Keratinocyte (primary cell): ENCODE results near the gene GGA2. TPM values are rescaled to one million over a fixed set of nuclear protein-coding genes. Genes with fewer than 3 reads are reported as not detected.
A peak's percentile ranks its signal among the peaks of the same experiment; 100 is the strongest.

ENCODE experiments used
- DNase-seq: peaks from one replicate; pipeline ENCODE4 v3.0.0-alpha.2; 2011; ENCODE audit warnings: low read depth, missing footprints, low spot score
- FAIRE-seq: peaks from 2 replicates; lab custom pipeline; 2011; peaks lifted over from hg19 to GRCh38; lab: Jason Lieb, UNC
- H2AFZ ChIP-seq: 2 replicates; pipeline ENCODE4 v1.6.0; 2012; ENCODE audit warnings: low read length, control low read depth, inconsistent platforms; ENCODE audit not compliant: control insufficient read depth
- H3K27ac ChIP-seq: 2 replicates; pipeline ENCODE4 v1.5.1; 2011; ENCODE audit warnings: low read length; ENCODE audit not compliant: control insufficient read depth, insufficient read depth
- H3K27me3 ChIP-seq: 3 replicates; pipeline ENCODE4 v1.6.0; 2011; ENCODE audit warnings: low read length; ENCODE audit not compliant: control insufficient read depth, insufficient read depth; ENCODE audit errors: extremely low read depth
- H3K36me3 ChIP-seq, 2 experiments: 2 replicates in 1 of 2; 3 replicates in 1 of 2; pipeline ENCODE4 v1.5.1; 2011; ENCODE audit warnings: low read length in 2 of 2, mild to moderate bottlenecking in 1 of 2; ENCODE audit not compliant: control insufficient read depth in 2 of 2, insufficient read depth in 2 of 2; ENCODE audit errors: extremely low read depth in 1 of 2
- H3K4me1 ChIP-seq: 3 replicates; pipeline ENCODE4 v1.5.1; 2011; ENCODE audit warnings: low read length; ENCODE audit not compliant: control insufficient read depth, insufficient read depth; ENCODE audit errors: extremely low read depth
- H3K4me2 ChIP-seq: 3 replicates; pipeline ENCODE4 v1.6.0; 2011; ENCODE audit warnings: low read depth, low read length; ENCODE audit not compliant: control insufficient read depth, insufficient read depth; ENCODE audit errors: extremely low read depth
- H3K4me3 ChIP-seq, 3 experiments: fragments of 200-600 bp in 1 of 3; sonication (generic) in 1 of 3; 2 replicates in 2 of 3; 3 replicates in 1 of 3; pipeline ENCODE4 v1.5.1; 2011 to 2016; ENCODE audit warnings: low read length in 3 of 3, mild to moderate bottlenecking in 3 of 3, control low read depth in 2 of 3, inconsistent platforms in 1 of 3, low read depth in 1 of 3, mixed read lengths in 1 of 3, mixed run types in 1 of 3, moderate library complexity in 1 of 3; ENCODE audit not compliant: control insufficient read depth in 2 of 3, insufficient read depth in 2 of 3; ENCODE audit errors: extremely low read depth in 1 of 3
- H3K79me2 ChIP-seq: 2 replicates; pipeline ENCODE4 v1.6.0; 2012; ENCODE audit warnings: low read length; ENCODE audit not compliant: control insufficient read depth, insufficient read depth
- H3K9ac ChIP-seq: 3 replicates; pipeline ENCODE4 v1.6.0; 2011; ENCODE audit warnings: low read length; ENCODE audit not compliant: control insufficient read depth, insufficient read depth; ENCODE audit errors: extremely low read depth
- H3K9me1 ChIP-seq: 3 replicates; pipeline ENCODE4 v1.6.0; 2011; ENCODE audit warnings: low read length; ENCODE audit not compliant: control insufficient read depth, insufficient read depth; ENCODE audit errors: extremely low read depth
- H3K9me3 ChIP-seq: 2 replicates; pipeline ENCODE4 v1.5.1; 2012; ENCODE audit warnings: low read depth, low read length; ENCODE audit not compliant: control insufficient read depth
- H4K20me1 ChIP-seq: 3 replicates; pipeline ENCODE4 v1.6.0; 2011; ENCODE audit warnings: low read length; ENCODE audit not compliant: control insufficient read depth, insufficient read depth; ENCODE audit errors: extremely low read depth
- CTCF ChIP-seq, 3 experiments: IDR thresholded peaks in 1 of 3; conservative IDR thresholded peaks in 1 of 3; optimal IDR thresholded peaks in 1 of 3; 2 replicates in 2 of 3; 3 replicates in 1 of 3; pipeline versions ENCODE3 to v1.5.1; 2011; ENCODE audit warnings: low read length in 3 of 3, mild to moderate bottlenecking in 3 of 3, moderate library complexity in 2 of 3, control low read depth in 1 of 3, inconsistent platforms in 1 of 3; ENCODE audit not compliant: insufficient read depth in 2 of 3; ENCODE audit errors: extremely low read depth in 1 of 3
- EZH2 ChIP-seq: IDR thresholded peaks from one replicate; pipeline ENCODE4 v1.6.1; 2012; ENCODE audit warnings: inconsistent platforms, mild to moderate bottlenecking, low read length, moderate library complexity
- dilution Hi-C: fragments of 300-500 bp; cut with MboI; formaldehyde crosslinking; loops from one replicate; pipeline ENCODE4 v1.7.0; 2020; ENCODE audit warnings: low sequenced_read_pairs; ENCODE audit not compliant: extremely low pct_ligation_motif_present
- polyA plus RNA-seq, 5 experiments: library from polyadenylated mRNA; depleted of rRNA in 3 of 5; stranded (reverse) in 3 of 5; stranded (forward) in 1 of 5; unstranded in 1 of 5; fragments of >200 nt; gene quantifications; 1 replicate in 1 of 5; 2 replicates in 3 of 5; 3 replicates in 1 of 5; pipeline versions ENCODE4 v1.2.1 to v1.2.3, GENCODE V29; 2011 to 2012; ENCODE audit warnings: missing spikeins in 2 of 5, low read depth in 1 of 5, low replicate concordance in 1 of 5

GGA2 gene
- polyA plus RNA-seq, 1 donor (not counting 4 experiments of a cell fraction or from before 2014, with no cell fraction given): 54.1 TPM

- H3K9me3 ChIP-seq: no peaks in the 10 kb centered on the region
- no peaks in the 10 kb centered on the region for H4K20me1 ChIP-seq
- peaks cover 16 to 22% of the 10 kb centered on the region in 2 experiments for H3K36me3 ChIP-seq
- dilution Hi-C loops: no loop called here
- H3K9ac ChIP-seq: peak within 1 kb of the TSS; percentile 89
- peak within 1 kb of the TSS; percentile 75 for H2AFZ ChIP-seq
- peak within 1 kb of the TSS; percentile 76 to 97 (median 95) for H3K4me3 ChIP-seq
- H3K27ac ChIP-seq: peak within 1 kb of the TSS; percentile 92
- no peaks in the 10 kb centered on the region for H3K27me3 ChIP-seq
- H3K9me1 ChIP-seq: no peaks in the 10 kb centered on the region
- FAIRE-seq: peak; percentile 23
- H3K79me2 ChIP-seq: peaks cover 40% of the 10 kb centered on the region
- peaks cover 7% of the 10 kb centered on the region for H3K4me1 ChIP-seq
- DNase-seq: peak; percentile 87
- TF ChIP-seq CTCF (optimal IDR thresholded peaks at IDR 0.05 in 1 of 3, IDR thresholded peaks at IDR 0.05 in 1 of 3, conservative IDR thresholded peaks at IDR 0.05 in 1 of 3; ENCODE audit: extremely low read depth in 1 of 3, insufficient read depth in 2 of 3, low read length in 3 of 3) (peak; percentile 80 to 95 (median 85)), EZH2 (no peak)
- H3K4me2 ChIP-seq: peak within 1 kb of the TSS; percentile 96
Measured at GRCh38 chr16:23556881-23557778, 46.8 kb upstream of the GGA2 start, which contains the start of the genes EARS2 and UBFD1. TSS of gene EARS2 (minus strand) at chr16:23557350. CDS start at chr16:23557343, 7 bp downstream. TSS of gene UBFD1 (plus strand) at chr16:23557727. CDS start at chr16:23557743, 16 bp downstream.

GRCh38 chr16:23554536-23554935 lies 44.2 kb upstream of the GGA2 start:
- no peak for FAIRE-seq

More at GRCh38 chr16:23554536-23554935, 44.2 kb upstream of the GGA2 start:
- DNase-seq: no peak
- Histone ChIP-seq H3K27me3 (no peaks in the 10 kb centered on the region), H2AFZ (no peak overlapping the region), H3K36me3 (peaks cover 14 to 22% of the 10 kb centered on the region in 2 experiments), H3K27ac (no peak overlapping the region), H3K4me2 (no peak overlapping the region), H3K4me3 (no peak overlapping the region), H3K79me2 (peaks cover 28% of the 10 kb centered on the region), H3K4me1 (peaks cover 7% of the 10 kb centered on the region), H3K9ac (no peak overlapping the region), H3K9me1 (no peaks in the 10 kb centered on the region), H4K20me1 (no peaks in the 10 kb centered on the region), H3K9me3 (no peaks in the 10 kb centered on the region)
- no peak for TF ChIP-seq EZH2
- dilution Hi-C loops: no loop called here
